CD14-positive monocyte (primary cell): ENCODE measurements around the gene COL19A1. TPM values are rescaled to one million over a fixed set of nuclear protein-coding genes. Genes with fewer than 3 reads are reported as not detected.

Experiments used
- DNase-seq, 3 donors: peaks; one replicate each; pipeline ENCODE4 v3.0.0-alpha.2; 2011 to 2022
- H2AFZ ChIP-seq: 2 replicates; pipeline ENCODE4 v1.6.0; 2012; ENCODE audit warnings: mild to moderate bottlenecking, low read depth, low read length, inconsistent platforms; ENCODE audit not compliant: insufficient read depth, poor library complexity, severe bottlenecking
- H3K27ac ChIP-seq, 2 donors: 1 replicate in 1 of 2; 2 replicates in 1 of 2; pipeline ENCODE4 v1.5.1; 2012 to 2013; ENCODE audit warnings: low read length in 2 of 2, control low read depth in 1 of 2, inconsistent platforms in 1 of 2, low read depth in 1 of 2, mild to moderate bottlenecking in 1 of 2
- H3K27me3 ChIP-seq, 2 donors: one replicate each; pipeline versions ENCODE4 v1.6.0 to v1.6.1; 2011 to 2013; ENCODE audit warnings: low read length in 2 of 2; ENCODE audit not compliant: control insufficient read depth in 2 of 2, insufficient read depth in 2 of 2
- H3K36me3 ChIP-seq, 2 donors: replicated peaks in 1 of 2; 1 replicate in 1 of 2; 2 replicates in 1 of 2; pipeline versions ENCODE4 v1.5.1 to v1.6.1; 2012 to 2013; ENCODE audit warnings: low read length in 2 of 2, control low read depth in 1 of 2, inconsistent platforms in 1 of 2, mild to moderate bottlenecking in 1 of 2; ENCODE audit not compliant: insufficient read depth in 2 of 2, control insufficient read depth in 1 of 2
- H3K4me1 ChIP-seq, 2 donors: 1 replicate in 1 of 2; 2 replicates in 1 of 2; pipeline versions ENCODE4 v1.5.1 to v1.6.1; 2012 to 2013; ENCODE audit warnings: low read length in 2 of 2, control low read depth in 1 of 2, inconsistent platforms in 1 of 2, mild to moderate bottlenecking in 1 of 2, moderate library complexity in 1 of 2; ENCODE audit not compliant: insufficient read depth in 2 of 2, control insufficient read depth in 1 of 2
- H3K4me2 ChIP-seq: replicated peaks from 2 replicates; pipeline ENCODE3; 2012; ENCODE audit warnings: low read length, moderate library complexity, mild to moderate bottlenecking; ENCODE audit not compliant: poor library complexity, severe bottlenecking; ENCODE audit errors: extremely low read depth
- H3K4me3 ChIP-seq, 3 experiments: fragments of 200-600 bp in 1 of 3; sonication (generic) in 1 of 3; replicated peaks in 1 of 3; 1 replicate in 2 of 3; 2 replicates in 1 of 3; pipeline ENCODE4 v1.5.1; 2011 to 2013; ENCODE audit warnings: low read length in 3 of 3, mild to moderate bottlenecking in 3 of 3, control low read depth in 2 of 3, low read depth in 2 of 3, inconsistent platforms in 1 of 3, moderate library complexity in 1 of 3
- H3K79me2 ChIP-seq: 2 replicates; pipeline ENCODE4 v1.6.0; 2012; ENCODE audit warnings: mild to moderate bottlenecking, control low read depth, inconsistent platforms, low read length, moderate library complexity; ENCODE audit not compliant: insufficient read depth
- H3K9ac ChIP-seq: 2 replicates; pipeline ENCODE4 v1.6.0; 2017; ENCODE audit warnings: low read length, mild to moderate bottlenecking; ENCODE audit not compliant: insufficient read depth, poor library complexity, severe bottlenecking
- H3K9me3 ChIP-seq, 2 donors: replicated peaks in 1 of 2; 1 replicate in 1 of 2; 2 replicates in 1 of 2; pipeline versions ENCODE4 v1.5.1 to v1.6.1; 2012 to 2013; ENCODE audit warnings: low read length in 2 of 2, control low read depth in 1 of 2; ENCODE audit not compliant: control insufficient read depth in 1 of 2, insufficient read depth in 1 of 2
- H4K20me1 ChIP-seq: 2 replicates; pipeline ENCODE4 v1.6.0; 2012; ENCODE audit warnings: mild to moderate bottlenecking, low read length, control low read depth, moderate library complexity; ENCODE audit not compliant: insufficient read depth
- H3K27ac Mint-ChIP-seq, 7 donors: one replicate each; pipeline ENCODE4 v1.8.0; 2020; ENCODE audit warnings: mild to moderate bottlenecking in 7 of 7, mixed read lengths in 7 of 7, moderate library complexity in 6 of 7, inconsistent platforms in 2 of 7
- H3K27me3 Mint-ChIP-seq, 3 donors: one replicate each; pipeline ENCODE4 v1.8.0; 2021 to 2022; ENCODE audit warnings: low read depth in 3 of 3, mild to moderate bottlenecking in 3 of 3, mixed read lengths in 3 of 3, moderate library complexity in 3 of 3, inconsistent platforms in 1 of 3
- H3K36me3 Mint-ChIP-seq, 2 donors: one replicate each; pipeline ENCODE4 v1.8.0; 2020; ENCODE audit warnings: mixed read lengths in 2 of 2, inconsistent platforms in 1 of 2, mild to moderate bottlenecking in 1 of 2
- H3K4me1 Mint-ChIP-seq: one replicate; pipeline ENCODE4 v1.8.0; 2020; ENCODE audit warnings: mild to moderate bottlenecking, mixed read lengths
- H3K4me3 Mint-ChIP-seq, 2 donors: one replicate each; pipeline ENCODE4 v1.8.0; 2020; ENCODE audit warnings: mild to moderate bottlenecking in 2 of 2, mixed read lengths in 2 of 2, moderate library complexity in 1 of 2
- H3K9me3 Mint-ChIP-seq, 7 donors: one replicate each; pipeline ENCODE4 v1.8.0; 2020 to 2022; ENCODE audit warnings: mixed read lengths in 7 of 7, mild to moderate bottlenecking in 6 of 7, moderate library complexity in 6 of 7, inconsistent platforms in 2 of 7
- CTCF ChIP-seq: fragments of 200-600 bp; IDR thresholded peaks from one replicate; pipeline ENCODE4 v1.8.0; 2022; ENCODE audit warnings: antibody characterized with exemption, mild to moderate bottlenecking
- WGBS: methylation state at CpG from one replicate; pipeline ENCODE4 v1.1.5; 2013; ENCODE audit warnings: missing lambda C conversion rate; ENCODE audit not compliant: insufficient coverage; 5-methylcytosine and 5-hydroxymethylcytosine counted together
- intact Hi-C, 2 donors: fragments of 100-400 bp; cut with micrococcal nuclease; formaldehyde crosslinking; loops; one replicate each; pipeline versions ENCODE4 v1.15.0 to v1.15.1; 2023
- polyA plus RNA-seq, 3 donors: library from polyadenylated mRNA; depleted of rRNA in 1 of 3; unstranded in 2 of 3; stranded (reverse) in 1 of 3; fragments of 300-500 nt in 2 of 3; fragments of >200 nt in 1 of 3; fragmentation: Illumina TruSeq in 2 of 3; gene quantifications; 1 replicate in 2 of 3; 2 replicates in 1 of 3; pipeline ENCODE4 v1.2.3, GENCODE V29; 2012 to 2021

Gene COL19A1
- polyA plus RNA-seq, 3 donors, result not detected

GRCh38 chr6:69841862-69842261, 24.5 kb upstream of the COL19A1 start:
- no peaks in the 10 kb centered on the region for H3K36me3 ChIP-seq
- no peak overlapping the region for H3K4me3 ChIP-seq
- no peak overlapping the region for H3K4me2 ChIP-seq
- H3K79me2 ChIP-seq, result no peaks in the 10 kb centered on the region
- whole genome bisulfite sequencing, result 100% methylated on average over 1 of the region's 1 CpG
- H3K27ac ChIP-seq, result no peak overlapping the region
- intact Hi-C loops, result no loop called here
- no peak overlapping the region for H2AFZ ChIP-seq
- H3K27me3 Mint-ChIP-seq, result peaks cover 2 to 13% (median 6%) of the 10 kb centered on the region in 3 donors
- no peaks in the 10 kb centered on the region for H3K36me3 Mint-ChIP-seq
- no peak for DNase-seq
- no peak overlapping the region for H3K27ac Mint-ChIP-seq
- peaks cover 4 to 7% of the 10 kb centered on the region in 2 donors for H3K4me1 ChIP-seq
- H3K4me1 Mint-ChIP-seq, result peaks cover 7% of the 10 kb centered on the region
- peaks cover 3 to 7% of the 10 kb centered on the region in 2 donors for H3K27me3 ChIP-seq
- no peaks in the 10 kb centered on the region for H3K9me3 ChIP-seq
- no peaks in the 10 kb centered on the region for H3K9me3 Mint-ChIP-seq
- no peaks in the 10 kb centered on the region for H4K20me1 ChIP-seq
- no peak overlapping the region for H3K4me3 Mint-ChIP-seq
- TF ChIP-seq CTCF, result no peak
- H3K9ac ChIP-seq, result no peak overlapping the region

- no CpG with 5 or more reads among the region's 1 CpG for WGBS
- no peaks in the 10 kb centered on the region for H3K9me3 Mint-ChIP-seq
- Histone ChIP-seq H3K4me2 (no peak overlapping the region), H3K27me3 (peaks cover 3 to 7% of the 10 kb centered on the region in 2 donors), H3K4me1 (no peaks in the 10 kb centered on the region), H3K27ac (no peak overlapping the region), H3K4me3 (no peak overlapping the region), H3K9ac (no peak overlapping the region), H3K79me2 (no peaks in the 10 kb centered on the region), H3K36me3 (no peaks in the 10 kb centered on the region), H4K20me1 (no peaks in the 10 kb centered on the region), H3K9me3 (no peaks in the 10 kb centered on the region), H2AFZ (no peak overlapping the region)
- no peak overlapping the region for H3K4me3 Mint-ChIP-seq
- peaks cover 2 to 13% (median 8%) of the 10 kb centered on the region in 3 donors for H3K27me3 Mint-ChIP-seq
- TF ChIP-seq CTCF, result no peak
- H3K27ac Mint-ChIP-seq, result no peak overlapping the region
- DNase-seq, result no peak
- intact Hi-C loops, result no loop called here
- H3K36me3 Mint-ChIP-seq, result no peaks in the 10 kb centered on the region
- no peaks in the 10 kb centered on the region for H3K4me1 Mint-ChIP-seq
These were observed 23.2 kb upstream of the COL19A1 start for GRCh38 chr6:69843189-69843588.
